Esophagus squamous epithelium (tissue), 4 donors: ENCODE results near the gene KCNJ10.

Experiments used
- POLR2A ChIP-seq, 4 donors: fragments of 450-650 bp; IDR thresholded peaks; one replicate each; pipeline ENCODE4 v1.6.1; 2017; ENCODE audit warnings: antibody characterized with exemption in 4 of 4, mild to moderate bottlenecking in 4 of 4, moderate library complexity in 3 of 4
- TF ChIP-seq, protein P1 (sequence below), 6 experiments: fragments of 450-650 bp in 4 of 6; fragments of 200-600 bp in 2 of 6; sonication (generic) in 2 of 6; IDR thresholded peaks; one replicate each; pipeline ENCODE4 v1.5.1; 2016 to 2019; ENCODE audit warnings: antibody characterized with exemption in 6 of 6, mild to moderate bottlenecking in 4 of 6, moderate library complexity in 4 of 6

DNA sequence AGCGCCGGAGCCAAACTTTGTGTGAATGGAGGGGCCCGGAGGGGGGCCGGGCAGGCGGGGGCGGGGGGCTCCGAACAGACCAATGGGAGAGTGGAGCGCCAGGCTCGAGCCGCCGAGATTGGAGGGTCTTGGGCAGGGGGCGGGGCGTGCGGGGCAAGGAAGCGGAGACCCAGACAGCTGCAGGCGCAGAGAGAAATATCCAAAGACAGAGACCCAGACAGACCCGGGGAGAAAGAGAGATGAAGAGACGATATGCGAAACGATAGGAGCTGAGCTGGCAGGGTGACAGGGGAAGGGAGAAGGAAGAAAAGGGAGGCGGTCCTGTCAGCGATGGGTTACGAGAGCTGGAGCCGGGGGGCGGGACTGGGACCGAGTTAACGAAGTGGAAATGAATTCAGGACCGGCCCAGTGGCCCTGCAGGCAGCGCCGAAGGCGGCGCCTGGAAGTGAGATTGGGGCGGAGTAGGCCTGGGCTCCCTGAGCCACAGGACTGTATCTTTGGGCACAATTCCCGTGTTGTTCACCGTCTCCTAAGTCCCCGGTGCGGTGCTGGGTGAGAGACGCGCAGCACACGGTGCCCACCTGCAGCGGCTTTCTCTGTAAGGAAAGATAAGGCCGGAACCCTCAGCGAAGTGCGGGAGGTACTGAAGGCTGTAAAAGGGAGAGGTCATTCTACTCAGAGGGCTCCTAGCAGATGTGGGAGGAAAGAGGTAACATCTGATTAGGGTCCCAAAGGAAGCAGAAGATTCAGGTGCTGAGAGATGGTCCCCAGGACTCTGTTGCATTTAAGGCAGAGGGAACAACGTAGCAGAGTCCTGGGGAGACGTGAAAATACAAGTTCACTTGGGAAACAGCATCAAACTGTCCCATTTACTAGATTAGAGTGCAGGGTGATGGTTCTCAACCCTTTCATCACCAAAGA lies 543 bp upstream of the KCNJ10 start:
- TF ChIP-seq, protein P1, sequence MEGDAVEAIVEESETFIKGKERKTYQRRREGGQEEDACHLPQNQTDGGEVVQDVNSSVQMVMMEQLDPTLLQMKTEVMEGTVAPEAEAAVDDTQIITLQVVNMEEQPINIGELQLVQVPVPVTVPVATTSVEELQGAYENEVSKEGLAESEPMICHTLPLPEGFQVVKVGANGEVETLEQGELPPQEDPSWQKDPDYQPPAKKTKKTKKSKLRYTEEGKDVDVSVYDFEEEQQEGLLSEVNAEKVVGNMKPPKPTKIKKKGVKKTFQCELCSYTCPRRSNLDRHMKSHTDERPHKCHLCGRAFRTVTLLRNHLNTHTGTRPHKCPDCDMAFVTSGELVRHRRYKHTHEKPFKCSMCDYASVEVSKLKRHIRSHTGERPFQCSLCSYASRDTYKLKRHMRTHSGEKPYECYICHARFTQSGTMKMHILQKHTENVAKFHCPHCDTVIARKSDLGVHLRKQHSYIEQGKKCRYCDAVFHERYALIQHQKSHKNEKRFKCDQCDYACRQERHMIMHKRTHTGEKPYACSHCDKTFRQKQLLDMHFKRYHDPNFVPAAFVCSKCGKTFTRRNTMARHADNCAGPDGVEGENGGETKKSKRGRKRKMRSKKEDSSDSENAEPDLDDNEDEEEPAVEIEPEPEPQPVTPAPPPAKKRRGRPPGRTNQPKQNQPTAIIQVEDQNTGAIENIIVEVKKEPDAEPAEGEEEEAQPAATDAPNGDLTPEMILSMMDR (IDR thresholded peaks at IDR 0.05) = no peak
- no peak for TF ChIP-seq POLR2A (IDR thresholded peaks at IDR 0.05)
